ENCODE measurements around the gene FRMD1.

Gene FRMD1

DNA sequence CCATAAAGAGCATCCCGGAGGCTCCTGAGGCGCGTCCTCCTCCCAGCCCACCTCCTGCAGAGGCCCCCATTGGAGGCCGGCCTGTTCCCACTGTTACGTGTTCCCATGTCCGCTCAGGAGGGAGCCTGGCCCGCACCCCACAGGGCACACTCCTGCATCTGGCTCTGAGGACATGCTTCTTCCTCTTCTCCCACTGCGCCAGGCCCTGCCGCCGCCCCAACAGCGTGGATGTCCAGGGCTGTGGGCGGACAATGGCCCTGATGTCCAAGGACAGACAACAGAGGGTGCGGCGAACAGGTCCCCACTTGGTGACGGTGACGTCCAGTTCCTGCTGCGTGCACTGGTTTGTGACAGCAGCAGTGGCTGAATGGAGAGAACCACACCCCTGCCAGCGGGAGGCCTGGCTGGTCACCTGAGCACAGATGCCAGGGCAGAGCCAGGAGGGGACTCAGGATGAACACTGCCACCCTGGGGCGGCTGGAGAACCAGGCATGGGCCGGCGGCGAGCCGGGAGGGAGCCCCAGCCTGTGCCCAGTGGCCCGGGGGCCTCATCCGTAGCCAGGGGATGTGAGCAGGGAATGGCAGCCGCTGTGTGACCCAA, 26.6 kb downstream of the FRMD1 start:
- CTCF ChIA-PET: interaction anchor here (0.7 to 1.0 kb wide), 2 partner anchors 19 to 400 kb away, joined by 3 to 5 read pairs; no protein-coding TSS in a partner anchor
- Histone ChIP-seq H3K9me3 (ENCODE audit: control insufficient read depth, insufficient read depth, low read depth, low read length) (no peaks in the 10 kb centered on the region), H3K36me3 (ENCODE audit: control insufficient read depth in 2 of 2, insufficient read depth in 1 of 2, low read length in 2 of 2) (no peaks in the 10 kb centered on the region), H3K4me3 (ENCODE audit: low read depth, low read length) (no peak overlapping the region), H3K27ac (ENCODE audit: extremely low read depth, low read depth, low read length) (no peak overlapping the region), H3K4me1 (ENCODE audit: control insufficient read depth, insufficient read depth, low read length) (no peaks in the 10 kb centered on the region)
- POLR2A ChIA-PET: no interaction called here
- TF ChIP-seq, protein P1, sequence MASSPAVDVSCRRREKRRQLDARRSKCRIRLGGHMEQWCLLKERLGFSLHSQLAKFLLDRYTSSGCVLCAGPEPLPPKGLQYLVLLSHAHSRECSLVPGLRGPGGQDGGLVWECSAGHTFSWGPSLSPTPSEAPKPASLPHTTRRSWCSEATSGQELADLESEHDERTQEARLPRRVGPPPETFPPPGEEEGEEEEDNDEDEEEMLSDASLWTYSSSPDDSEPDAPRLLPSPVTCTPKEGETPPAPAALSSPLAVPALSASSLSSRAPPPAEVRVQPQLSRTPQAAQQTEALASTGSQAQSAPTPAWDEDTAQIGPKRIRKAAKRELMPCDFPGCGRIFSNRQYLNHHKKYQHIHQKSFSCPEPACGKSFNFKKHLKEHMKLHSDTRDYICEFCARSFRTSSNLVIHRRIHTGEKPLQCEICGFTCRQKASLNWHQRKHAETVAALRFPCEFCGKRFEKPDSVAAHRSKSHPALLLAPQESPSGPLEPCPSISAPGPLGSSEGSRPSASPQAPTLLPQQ (tag by site-specific recombination; IDR thresholded peaks at IDR 0.05): no peak
- TF ChIP-seq GLI4 (tag by site-specific recombination; IDR thresholded peaks at IDR 0.05) (no peak), ZNF670 (tag by site-specific recombination; IDR thresholded peaks at IDR 0.05; ENCODE audit: low read depth) (no peak), ZIC2 (tag by site-specific recombination; IDR thresholded peaks at IDR 0.05) (peak; percentile 63)
- TF ChIP-seq, protein P2, sequence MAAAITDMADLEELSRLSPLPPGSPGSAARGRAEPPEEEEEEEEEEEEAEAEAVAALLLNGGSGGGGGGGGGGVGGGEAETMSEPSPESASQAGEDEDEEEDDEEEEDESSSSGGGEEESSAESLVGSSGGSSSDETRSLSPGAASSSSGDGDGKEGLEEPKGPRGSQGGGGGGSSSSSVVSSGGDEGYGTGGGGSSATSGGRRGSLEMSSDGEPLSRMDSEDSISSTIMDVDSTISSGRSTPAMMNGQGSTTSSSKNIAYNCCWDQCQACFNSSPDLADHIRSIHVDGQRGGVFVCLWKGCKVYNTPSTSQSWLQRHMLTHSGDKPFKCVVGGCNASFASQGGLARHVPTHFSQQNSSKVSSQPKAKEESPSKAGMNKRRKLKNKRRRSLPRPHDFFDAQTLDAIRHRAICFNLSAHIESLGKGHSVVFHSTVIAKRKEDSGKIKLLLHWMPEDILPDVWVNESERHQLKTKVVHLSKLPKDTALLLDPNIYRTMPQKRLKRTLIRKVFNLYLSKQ (tag by site-specific recombination; IDR thresholded peaks at IDR 0.05; ENCODE audit: borderline replicate concordance): no peak

DNA sequence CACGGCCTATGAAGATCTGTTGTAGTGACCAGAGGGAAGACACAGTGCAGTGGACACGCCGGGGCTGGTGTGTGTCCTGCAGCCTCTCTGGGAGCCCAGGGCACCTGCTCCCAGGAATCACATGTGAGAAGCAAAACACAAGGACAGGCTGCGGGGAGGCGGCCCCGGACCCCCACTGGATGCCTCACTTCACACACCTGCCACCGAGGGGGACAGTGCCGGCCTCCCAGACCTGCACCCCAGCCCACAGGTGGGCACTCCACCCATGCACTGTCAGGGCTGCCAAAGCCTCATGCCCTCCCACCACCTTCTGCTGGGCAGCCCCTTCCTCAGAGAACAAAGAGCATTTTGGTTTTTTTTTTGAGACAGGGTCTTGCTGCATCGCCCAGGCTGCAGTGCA, 27.4 kb downstream of the FRMD1 start:
- Histone ChIP-seq H3K4me1 (ENCODE audit: control insufficient read depth, insufficient read depth, low read length) (no peaks in the 10 kb centered on the region), H3K4me3 (ENCODE audit: low read depth, low read length) (no peak overlapping the region), H3K9me3 (ENCODE audit: control insufficient read depth, insufficient read depth, low read depth, low read length) (no peaks in the 10 kb centered on the region), H3K27ac (ENCODE audit: extremely low read depth, low read depth, low read length) (no peak overlapping the region), H3K36me3 (ENCODE audit: control insufficient read depth in 2 of 2, insufficient read depth in 1 of 2, low read length in 2 of 2) (no peaks in the 10 kb centered on the region)
- ChIA-PET CTCF (no interaction called here), POLR2A (no interaction called here)
- no peak for TF ChIP-seq ZNF23 (tag by site-specific recombination; IDR thresholded peaks at IDR 0.05; ENCODE audit: borderline replicate concordance)
- TF ChIP-seq ZNF585B (tag by site-specific recombination; IDR thresholded peaks at IDR 0.05): no peak
- TF ChIP-seq ZNF529 (tag by site-specific recombination; IDR thresholded peaks at IDR 0.05; ENCODE audit: insufficient replicate concordance): no peak
- no peak for TF ChIP-seq ZBTB7A (tag by site-specific recombination; IDR thresholded peaks at IDR 0.05; ENCODE audit: low read depth)
- TF ChIP-seq ZNF629 (tag by site-specific recombination; IDR thresholded peaks at IDR 0.05): no peak
- no peak for TF ChIP-seq ZNF274 (IDR thresholded peaks at IDR 0.05; ENCODE audit: low read length)
- TF ChIP-seq ZNF274 (tag by site-specific recombination; IDR thresholded peaks at IDR 0.05; ENCODE audit: borderline replicate concordance): no peak
- TF ChIP-seq WT1 (tag by site-specific recombination; IDR thresholded peaks at IDR 0.05): no peak
- no peak for TF ChIP-seq ZNF555 (tag by site-specific recombination; conservative IDR thresholded peaks at IDR 0.05)
- TF ChIP-seq ZNF544 (tag by site-specific recombination; IDR thresholded peaks at IDR 0.05): no peak
- TF ChIP-seq ZNF214 (tag by site-specific recombination; IDR thresholded peaks at IDR 0.05; ENCODE audit: borderline replicate concordance): no peak
- no peak for TF ChIP-seq ZNF624 (tag by site-specific recombination; IDR thresholded peaks at IDR 0.05)
- no peak for TF ChIP-seq TCF7L2 (IDR thresholded peaks at IDR 0.05; ENCODE audit: borderline replicate concordance, low read depth, low read length)
- no peak for TF ChIP-seq MEIS1 (CRISPR knock-in tag; IDR thresholded peaks at IDR 0.05; ENCODE audit: borderline replicate concordance)
- no peak for TF ChIP-seq HOXA7 (CRISPR knock-in tag; IDR thresholded peaks at IDR 0.05; ENCODE audit: borderline replicate concordance)
- no peak for TF ChIP-seq SCRT2 (tag by site-specific recombination; IDR thresholded peaks at IDR 0.05)
- TF ChIP-seq ZNF19 (tag by site-specific recombination; IDR thresholded peaks at IDR 0.05; ENCODE audit: low read depth): no peak
- TF ChIP-seq, protein P3, sequence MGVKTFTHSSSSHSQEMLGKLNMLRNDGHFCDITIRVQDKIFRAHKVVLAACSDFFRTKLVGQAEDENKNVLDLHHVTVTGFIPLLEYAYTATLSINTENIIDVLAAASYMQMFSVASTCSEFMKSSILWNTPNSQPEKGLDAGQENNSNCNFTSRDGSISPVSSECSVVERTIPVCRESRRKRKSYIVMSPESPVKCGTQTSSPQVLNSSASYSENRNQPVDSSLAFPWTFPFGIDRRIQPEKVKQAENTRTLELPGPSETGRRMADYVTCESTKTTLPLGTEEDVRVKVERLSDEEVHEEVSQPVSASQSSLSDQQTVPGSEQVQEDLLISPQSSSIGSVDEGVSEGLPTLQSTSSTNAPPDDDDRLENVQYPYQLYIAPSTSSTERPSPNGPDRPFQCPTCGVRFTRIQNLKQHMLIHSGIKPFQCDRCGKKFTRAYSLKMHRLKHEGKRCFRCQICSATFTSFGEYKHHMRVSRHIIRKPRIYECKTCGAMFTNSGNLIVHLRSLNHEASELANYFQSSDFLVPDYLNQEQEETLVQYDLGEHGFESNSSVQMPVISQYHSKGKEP (tag by site-specific recombination; IDR thresholded peaks at IDR 0.05): no peak
- TF ChIP-seq SALL2 (tag by site-specific recombination; IDR thresholded peaks at IDR 0.05; ENCODE audit: borderline replicate concordance): no peak
- no peak for TF ChIP-seq GLIS1 (tag by site-specific recombination; IDR thresholded peaks at IDR 0.05)
